Measurements from ENCODE around the gene LRRC26. TPM values are rescaled to one million over a fixed set of nuclear protein-coding genes. Genes with fewer than 3 reads are reported as not detected.

LRRC26 gene
- total RNA-seq, 1 experiment from 2014 or later, result 0.40 TPM

DNA sequence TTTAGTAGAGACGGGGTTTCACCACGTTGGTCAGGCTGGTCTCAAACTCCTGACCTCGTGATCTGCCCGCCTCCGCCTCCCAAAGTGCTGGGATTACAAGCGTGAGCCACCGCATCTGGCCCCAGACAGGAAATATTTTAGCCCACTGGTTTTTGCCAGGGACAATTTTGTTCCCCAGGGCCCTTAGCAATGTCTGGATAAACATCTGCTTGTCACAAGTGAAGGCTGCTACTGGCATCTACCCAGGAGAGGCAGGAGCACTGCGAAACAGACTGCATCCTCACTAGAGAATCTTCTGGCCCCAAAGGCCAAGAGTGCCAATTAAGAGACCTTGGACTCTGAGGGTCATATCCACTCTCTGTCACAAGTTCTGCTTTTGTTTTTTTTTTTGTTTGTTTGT, 33.1 kb upstream of the LRRC26 start:
- intact Hi-C loops (cut with micrococcal nuclease), result no loop called here
- POLR2A ChIA-PET (ENCODE audit: unreplicated experiment), result interaction anchor here (0.6 kb wide), 1 partner anchor 103 kb away, joined by 3 read pairs; no protein-coding TSS in a partner anchor
- CTCF ChIA-PET, result interaction anchor here (0.6 kb wide), 1 partner anchor 73 kb away, joined by 3 read pairs; no protein-coding TSS in a partner anchor
- H3K9ac ChIP-seq (ENCODE audit: low read length), result no peak overlapping the region
- ATAC-seq, result no peak
- 0 out of 2 replicates have a peak overlapping the region, but pooled peaks have one; percentile 19 for H3K4me2 ChIP-seq (ENCODE audit: low read length)
- peaks cover 40% of the 10 kb centered on the region for H3K4me1 ChIP-seq (ENCODE audit: insufficient read depth, low read length)
- no peaks in the 10 kb centered on the region for H3K9me3 ChIP-seq (ENCODE audit: low read length)
- no TSS peak for BruUV-seq (replicated peaks)
- H3K9me2 ChIP-seq (replicated peaks; ENCODE audit: low read length), result no peaks in the 10 kb centered on the region
- no peak overlapping the region for H3K4me3 ChIP-seq (ENCODE audit: low read length)
- peaks cover 14% of the 10 kb centered on the region; the same call in 1 of the 2 replicates for H4K20me1 ChIP-seq (ENCODE audit: low read length)
- no peak overlapping the region for H3K27ac ChIP-seq (ENCODE audit: low read length)
- H3K79me2 ChIP-seq (ENCODE audit: low read length), result peaks cover 65% of the 10 kb centered on the region
- H3K36me3 ChIP-seq (ENCODE audit: low read depth, low read length), result no peaks in the 10 kb centered on the region
- H3K27me3 ChIP-seq (ENCODE audit: low read length), result no peaks in the 10 kb centered on the region
- no peak overlapping the region for H2AFZ ChIP-seq (ENCODE audit: low read length)
- TF ChIP-seq EZH2 (IDR thresholded peaks at IDR 0.05; ENCODE audit: low read length, unreplicated experiment), result no peak
- no peak for TF ChIP-seq EZH2phosphoT487 (IDR thresholded peaks at IDR 0.05; ENCODE audit: borderline replicate concordance, low read length)
- TF ChIP-seq, protein P1, sequence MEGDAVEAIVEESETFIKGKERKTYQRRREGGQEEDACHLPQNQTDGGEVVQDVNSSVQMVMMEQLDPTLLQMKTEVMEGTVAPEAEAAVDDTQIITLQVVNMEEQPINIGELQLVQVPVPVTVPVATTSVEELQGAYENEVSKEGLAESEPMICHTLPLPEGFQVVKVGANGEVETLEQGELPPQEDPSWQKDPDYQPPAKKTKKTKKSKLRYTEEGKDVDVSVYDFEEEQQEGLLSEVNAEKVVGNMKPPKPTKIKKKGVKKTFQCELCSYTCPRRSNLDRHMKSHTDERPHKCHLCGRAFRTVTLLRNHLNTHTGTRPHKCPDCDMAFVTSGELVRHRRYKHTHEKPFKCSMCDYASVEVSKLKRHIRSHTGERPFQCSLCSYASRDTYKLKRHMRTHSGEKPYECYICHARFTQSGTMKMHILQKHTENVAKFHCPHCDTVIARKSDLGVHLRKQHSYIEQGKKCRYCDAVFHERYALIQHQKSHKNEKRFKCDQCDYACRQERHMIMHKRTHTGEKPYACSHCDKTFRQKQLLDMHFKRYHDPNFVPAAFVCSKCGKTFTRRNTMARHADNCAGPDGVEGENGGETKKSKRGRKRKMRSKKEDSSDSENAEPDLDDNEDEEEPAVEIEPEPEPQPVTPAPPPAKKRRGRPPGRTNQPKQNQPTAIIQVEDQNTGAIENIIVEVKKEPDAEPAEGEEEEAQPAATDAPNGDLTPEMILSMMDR (conservative IDR thresholded peaks at IDR 0.05; ENCODE audit: low read depth, low read length), result no peak
- no peak for DNase-seq
- no peaks in the 10 kb centered on the region for H3F3A ChIP-seq (ENCODE audit: low read length, unreplicated experiment)

DNA sequence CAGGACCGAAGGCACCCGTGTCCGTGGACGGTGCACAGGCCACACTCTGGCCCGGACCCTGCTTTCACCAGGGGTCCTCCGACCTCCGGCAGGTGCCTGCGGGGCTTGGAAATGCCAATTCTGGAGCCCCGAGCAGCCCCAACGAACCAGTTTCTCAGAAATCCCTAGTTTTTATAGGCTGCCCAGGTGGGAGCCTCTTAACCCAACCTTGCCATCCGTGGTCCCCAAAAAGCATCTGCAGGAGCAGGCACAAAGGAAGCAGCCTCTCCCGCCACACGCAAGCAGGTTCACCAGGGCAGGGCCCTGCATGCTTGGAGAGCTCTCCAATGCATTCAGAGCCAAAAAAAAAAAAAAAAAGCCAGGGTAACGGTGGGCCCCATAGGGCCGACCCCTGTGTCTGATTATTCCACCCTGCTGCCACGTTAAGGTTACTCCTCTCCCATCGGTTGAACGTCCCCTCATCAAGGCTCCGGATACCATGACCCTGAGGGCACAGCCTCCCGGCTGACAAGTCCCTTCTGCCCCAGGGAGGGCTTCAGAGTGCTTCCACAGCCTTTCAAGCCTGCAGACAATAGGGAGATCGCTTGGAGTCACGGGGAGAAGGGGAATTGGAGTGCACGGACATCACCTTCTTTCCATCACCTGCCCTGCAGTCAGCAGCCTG, 31.5 kb upstream of the LRRC26 start:
- Histone ChIP-seq H3K4me2 (ENCODE audit: low read length) (peak overlapping the region; percentile 99), H3K9ac (ENCODE audit: low read length) (peak overlapping the region; percentile 74), H3K79me2 (ENCODE audit: low read length) (peaks cover 60% of the 10 kb centered on the region), H4K20me1 (ENCODE audit: low read length) (peaks cover 14% of the 10 kb centered on the region; the same call in 1 of the 2 replicates), H3K27ac (ENCODE audit: low read length) (peak overlapping the region; percentile 25; the same call in 1 of the 2 replicates), H3K4me3 (ENCODE audit: low read length) (peak overlapping the region; percentile 83), H3K27me3 (ENCODE audit: low read length) (no peaks in the 10 kb centered on the region), H3K36me3 (ENCODE audit: low read depth, low read length) (no peaks in the 10 kb centered on the region), H3K4me1 (ENCODE audit: insufficient read depth, low read length) (peaks cover 38% of the 10 kb centered on the region), H2AFZ (ENCODE audit: low read length) (peak overlapping the region; percentile 73), H3F3A (ENCODE audit: low read length, unreplicated experiment) (no peaks in the 10 kb centered on the region), H3K9me3 (ENCODE audit: low read length) (no peaks in the 10 kb centered on the region), H3K9me2 (replicated peaks; ENCODE audit: low read length) (no peaks in the 10 kb centered on the region)
- TF ChIP-seq, protein P1 (conservative IDR thresholded peaks at IDR 0.05; ENCODE audit: low read depth, low read length), result no peak
- TF ChIP-seq EZH2phosphoT487 (IDR thresholded peaks at IDR 0.05; ENCODE audit: borderline replicate concordance, low read length), result no peak
- TF ChIP-seq EZH2 (IDR thresholded peaks at IDR 0.05; ENCODE audit: low read length, unreplicated experiment), result no peak
- BruUV-seq (replicated peaks), result TSS peak; percentile 34
- ChIA-PET POLR2A (ENCODE audit: unreplicated experiment) (interaction anchor here (0.5 kb wide), 1 partner anchor 41 kb away, joined by 3 read pairs; no protein-coding TSS in a partner anchor), CTCF (no interaction called here)
- ATAC-seq, result peak; percentile 2; the same call in 1 of the 2 replicates
- no peak for DNase-seq
- intact Hi-C loops (cut with micrococcal nuclease), result no loop called here

Data from PC-3 (cell line).